ENCODE data around the gene PNMT.

PNMT gene

DNA sequence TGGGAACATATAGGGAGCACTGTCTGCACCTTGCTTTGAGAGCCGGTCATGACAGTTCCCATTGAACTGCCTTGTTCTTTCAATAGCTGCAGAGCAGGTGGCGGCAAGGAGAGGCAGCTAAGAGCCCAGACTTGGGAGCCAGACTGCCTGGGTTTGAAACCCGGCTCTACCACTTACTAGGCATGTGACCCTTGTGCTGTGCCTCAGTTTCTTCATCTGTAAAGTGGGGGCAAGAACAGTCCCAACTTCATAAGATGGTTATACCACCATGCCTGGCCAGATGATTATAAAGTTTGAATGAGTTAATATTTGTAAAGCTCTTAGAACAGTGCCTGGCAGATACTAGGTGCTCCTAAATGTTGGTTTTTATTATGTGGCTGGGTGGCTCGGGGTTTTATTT, 46.0 kb downstream of the PNMT start:
- no peak for DNase-seq

GRCh38 chr17:39715375-39716072, 47.3 kb downstream of the PNMT start:
- DNase-seq: no peak

DNA sequence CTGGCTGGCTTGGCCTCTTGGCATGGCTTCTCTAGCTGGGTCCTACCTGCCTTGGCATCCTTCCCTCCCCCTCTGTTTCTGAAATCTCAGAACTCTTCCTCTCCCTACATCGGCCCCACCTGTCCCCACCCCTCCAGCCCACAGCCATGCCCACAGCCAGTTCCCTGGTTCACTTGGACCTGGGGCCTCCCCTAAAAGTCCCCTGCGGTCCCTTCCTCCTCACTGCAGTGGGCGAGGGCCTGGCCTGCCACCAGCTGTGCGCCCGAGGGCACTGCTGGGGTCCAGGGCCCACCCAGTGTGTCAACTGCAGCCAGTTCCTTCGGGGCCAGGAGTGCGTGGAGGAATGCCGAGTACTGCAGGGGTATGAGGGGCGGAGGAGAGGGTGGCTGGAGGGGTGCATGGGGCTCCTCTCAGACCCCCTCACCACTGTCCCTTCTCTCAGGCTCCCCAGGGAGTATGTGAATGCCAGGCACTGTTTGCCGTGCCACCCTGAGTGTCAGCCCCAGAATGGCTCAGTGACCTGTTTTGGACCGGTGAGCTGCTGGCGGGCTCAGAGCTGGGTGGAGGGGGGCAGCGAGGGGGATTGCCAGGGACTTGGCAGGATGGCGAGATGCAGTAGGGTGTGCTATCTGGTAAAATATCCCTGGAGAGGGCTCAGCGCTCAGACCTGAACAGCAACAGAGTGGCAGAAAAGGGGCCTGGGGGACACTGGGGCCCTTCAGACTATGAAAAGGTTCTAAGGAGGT, 48.0 kb downstream of the PNMT start:
- DNase-seq: no peak

- DNase-seq: no peak
These were observed 48.8 kb downstream of the PNMT start for GRCh38 chr17:39716879-39717536.

DNA sequence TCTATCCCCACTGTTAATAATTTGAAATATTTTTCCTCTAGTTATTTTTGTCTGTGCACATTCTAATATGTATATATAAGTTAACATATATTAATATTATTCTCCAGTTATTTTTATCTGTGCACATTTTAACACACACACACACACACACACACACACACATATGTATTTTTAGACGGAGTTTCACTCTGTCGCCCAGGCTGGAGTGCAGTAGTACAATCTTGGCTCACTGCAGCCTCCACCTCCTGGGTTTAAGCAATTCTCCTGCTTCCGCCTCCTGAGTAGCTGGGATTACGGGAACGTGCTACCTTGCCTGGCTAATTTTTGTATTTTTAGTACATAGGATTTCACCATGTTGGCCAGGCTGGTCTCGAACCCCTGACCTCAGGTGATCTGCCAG, 49.4 kb downstream of the PNMT start:
- DNase-seq: no peak

DNA sequence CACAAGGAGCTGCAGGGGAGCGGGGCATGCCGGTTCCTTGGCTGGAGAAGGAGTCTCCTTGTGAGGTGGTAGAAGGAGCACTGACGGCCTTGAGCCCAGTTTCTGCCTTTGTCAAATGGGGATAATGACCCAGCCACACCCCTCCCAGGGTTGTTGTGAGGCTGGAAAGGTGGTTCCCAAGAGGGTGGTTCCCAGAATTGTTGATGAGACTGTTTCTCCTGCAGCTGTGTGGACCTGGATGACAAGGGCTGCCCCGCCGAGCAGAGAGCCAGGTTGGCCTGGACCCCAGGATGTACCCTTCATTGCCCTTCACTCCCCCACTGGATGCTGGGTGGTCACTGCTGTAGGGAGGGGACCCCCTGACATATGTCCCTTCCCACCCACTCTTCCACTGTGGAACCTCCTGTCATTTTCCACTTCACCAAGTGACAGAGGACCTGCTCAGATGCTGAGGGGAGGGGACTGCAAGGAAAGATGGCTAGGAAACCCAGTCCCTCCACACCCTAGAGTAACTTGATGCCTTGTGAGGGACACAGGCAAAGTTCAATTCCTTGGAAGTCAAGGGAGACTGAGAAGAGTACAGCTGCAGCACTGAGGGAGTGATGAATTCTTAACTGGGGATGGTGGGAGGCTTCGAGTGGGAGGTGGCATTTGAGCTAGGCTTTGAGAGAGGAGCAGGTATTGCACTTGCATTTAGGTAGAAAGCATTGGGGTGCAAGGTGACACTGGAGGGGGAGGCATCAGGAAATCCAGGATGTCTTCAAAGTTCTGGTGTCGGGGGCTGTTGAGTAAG, 51.5 kb downstream of the PNMT start:
- no peak for DNase-seq

All from NCI-H1694 treated with DMSO at 0.1 percent for 48 hours (cell line).